HG02981 (cell line): ENCODE measurements around the gene TMOD3.

ENCODE experiments used
- ATAC-seq: cut with Tn5 transposase; IDR thresholded peaks from one replicate; pipeline ENCODE4 v1.9.1; 2021; ENCODE audit warnings: mild to moderate bottlenecking, moderate library complexity; ENCODE audit not compliant: unreplicated experiment

Gene TMOD3

DNA sequence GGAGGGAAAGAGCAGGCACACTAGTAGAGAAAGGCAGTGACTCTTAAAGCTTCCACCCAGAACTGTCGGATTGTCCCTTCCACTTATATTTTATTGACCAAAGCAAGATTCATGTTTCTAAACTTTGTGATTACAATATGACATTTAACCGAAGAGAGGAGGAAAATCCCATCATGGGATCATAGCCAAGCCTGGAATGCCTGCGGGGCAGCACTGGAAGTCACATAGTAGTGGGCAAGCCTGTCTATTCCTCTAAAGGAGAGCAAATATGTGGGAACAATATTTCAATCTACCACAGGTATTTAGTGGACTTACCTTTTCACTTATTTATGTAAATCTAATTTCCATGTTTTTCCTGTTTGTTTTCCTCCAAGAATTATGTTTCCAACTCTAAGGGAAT, 3.8 kb upstream of the TMOD3 start:
- no peak for ATAC-seq

DNA sequence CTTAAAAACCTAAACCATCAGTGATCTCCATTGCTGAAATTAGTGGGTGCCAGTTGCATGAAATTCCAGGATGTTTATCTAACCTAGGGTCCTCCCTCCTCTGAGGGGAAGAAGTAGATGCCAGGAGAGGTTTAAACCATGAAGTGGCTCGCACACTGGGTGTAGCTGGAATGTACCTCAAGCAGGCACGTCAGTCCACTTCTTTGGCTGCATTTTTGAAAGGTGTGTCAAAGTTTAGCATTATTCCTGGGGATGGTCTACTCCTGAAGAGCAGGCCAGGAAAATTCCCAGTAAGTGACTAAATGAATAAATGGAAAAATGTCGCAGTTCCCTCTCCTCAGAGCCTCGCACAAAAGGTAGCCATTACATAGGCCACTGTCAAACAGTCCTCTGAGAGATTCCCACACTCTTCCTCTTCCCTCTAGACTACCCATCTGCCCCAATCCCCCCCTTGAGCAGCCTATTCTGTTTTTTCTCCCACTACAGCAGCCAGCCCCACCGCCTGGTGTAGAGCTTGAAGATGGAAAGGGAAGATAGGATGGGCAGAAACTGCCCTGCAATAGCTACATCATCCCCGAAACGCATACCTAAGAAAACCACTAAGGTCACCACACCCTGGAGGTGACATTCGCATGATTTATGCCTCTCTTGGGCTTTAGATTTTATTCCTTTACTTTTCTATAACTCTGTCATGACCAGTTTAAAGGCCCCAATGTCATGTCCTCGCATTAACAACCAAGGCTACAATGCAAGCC, 655 bp upstream of the TMOD3 start:
- peak; percentile 5 for ATAC-seq

DNA sequence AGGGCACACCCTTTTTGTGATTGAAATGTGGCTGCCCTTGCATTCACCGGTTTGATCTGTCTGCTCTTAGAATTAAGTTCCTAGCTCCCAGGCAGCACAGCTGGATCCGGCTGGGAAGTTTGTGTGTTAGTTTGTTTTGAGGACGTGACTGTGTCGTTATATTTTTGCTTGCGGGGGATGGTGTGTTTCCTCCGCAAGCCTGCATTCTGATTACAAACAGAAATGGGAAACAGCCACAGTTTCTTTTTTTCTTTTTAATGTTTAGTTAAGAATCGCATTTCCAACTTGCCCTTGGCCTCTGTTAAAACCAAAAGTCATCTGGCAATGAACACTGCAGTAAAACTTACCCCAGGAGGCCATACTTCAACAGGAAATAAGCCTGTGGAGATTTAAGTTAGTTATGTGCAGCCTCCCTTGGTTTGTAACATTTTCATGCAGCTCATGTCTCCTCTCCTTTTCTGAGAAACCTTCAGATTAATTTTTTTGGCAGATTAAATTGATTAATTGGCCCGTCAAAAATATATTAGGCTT, 888 bp downstream of the TMOD3 start:
- ATAC-seq = no peak

DNA sequence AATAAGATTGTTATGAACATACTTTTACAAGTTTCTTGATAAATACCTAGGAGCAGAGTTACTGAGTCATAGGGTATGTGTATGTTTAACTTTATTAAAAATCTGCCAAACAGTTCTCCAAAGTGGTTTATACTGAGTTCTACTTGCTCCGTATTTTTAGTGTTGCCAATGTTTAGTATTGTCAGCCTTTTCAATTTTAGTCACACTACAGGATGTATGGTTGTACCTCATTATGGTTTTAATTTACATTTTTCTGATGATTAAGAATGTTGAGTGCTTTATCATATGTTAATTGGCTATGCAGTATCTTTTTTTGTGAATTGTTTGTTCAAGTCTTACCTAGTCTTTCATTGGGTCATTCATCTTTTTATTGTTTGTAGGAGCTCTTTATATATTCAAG, 4.3 kb downstream of the TMOD3 start:
- no peak for ATAC-seq

DNA sequence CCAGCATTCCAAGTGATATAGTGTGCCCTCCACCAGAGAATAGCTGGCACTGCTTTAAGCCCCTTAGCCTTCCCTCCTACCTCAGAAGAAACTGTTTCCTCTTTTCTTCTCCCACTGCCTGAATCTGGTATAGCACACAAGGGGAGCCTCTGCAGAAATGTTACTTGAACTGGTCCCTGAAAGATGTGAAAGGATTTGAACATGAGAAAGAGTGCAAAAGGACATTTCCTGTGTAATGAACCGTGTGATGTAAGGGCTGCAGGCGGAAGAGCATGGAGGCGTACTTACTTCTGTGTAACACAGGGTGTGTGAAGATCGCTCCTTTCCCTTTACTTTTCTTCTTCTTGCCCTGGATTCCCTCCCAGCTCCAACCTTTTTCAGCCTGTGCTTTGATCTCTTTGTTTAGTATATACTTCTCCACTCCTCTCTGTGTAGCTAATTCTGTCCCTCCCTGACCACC, 8.4 kb downstream of the TMOD3 start:
- no peak for ATAC-seq

DNA sequence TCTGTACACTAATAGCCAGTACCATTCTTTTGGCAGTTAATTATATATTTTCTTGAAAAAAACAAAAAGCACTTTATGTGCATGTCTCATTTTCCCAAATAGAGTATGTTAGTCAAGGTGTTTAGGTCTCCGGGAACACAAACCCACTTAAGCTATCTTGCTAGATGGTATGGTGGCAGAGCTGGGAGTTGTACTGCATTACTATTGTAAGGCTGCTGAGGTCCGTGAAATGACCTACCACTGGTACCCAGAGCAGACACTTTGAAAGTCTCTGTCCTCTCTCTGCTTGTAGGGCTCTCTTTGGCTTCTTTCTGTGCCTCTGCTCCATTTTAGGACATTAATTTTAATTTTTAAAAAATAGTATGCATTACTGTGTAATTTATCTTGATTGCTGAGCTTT, 8.8 kb downstream of the TMOD3 start:
- ATAC-seq = no peak

DNA sequence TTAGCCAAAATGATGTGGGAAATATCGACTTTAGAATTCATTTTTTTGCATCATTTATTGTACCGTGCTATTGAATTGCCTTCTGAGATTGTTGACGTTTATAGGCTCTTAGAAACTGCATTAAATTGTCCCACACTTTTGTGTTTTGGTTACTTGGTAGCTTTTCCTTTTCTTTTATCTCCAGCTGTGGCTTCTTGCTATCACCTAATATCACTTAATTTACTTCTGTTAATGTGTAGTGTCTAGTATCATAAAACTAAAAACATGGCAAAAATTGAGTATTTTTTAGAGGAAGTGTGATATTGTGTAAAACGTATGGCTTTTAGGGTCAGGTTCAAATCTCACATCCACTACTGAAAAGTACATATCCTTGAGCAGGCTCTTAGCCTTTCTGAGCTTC, 11.2 kb downstream of the TMOD3 start:
- no peak for ATAC-seq

DNA sequence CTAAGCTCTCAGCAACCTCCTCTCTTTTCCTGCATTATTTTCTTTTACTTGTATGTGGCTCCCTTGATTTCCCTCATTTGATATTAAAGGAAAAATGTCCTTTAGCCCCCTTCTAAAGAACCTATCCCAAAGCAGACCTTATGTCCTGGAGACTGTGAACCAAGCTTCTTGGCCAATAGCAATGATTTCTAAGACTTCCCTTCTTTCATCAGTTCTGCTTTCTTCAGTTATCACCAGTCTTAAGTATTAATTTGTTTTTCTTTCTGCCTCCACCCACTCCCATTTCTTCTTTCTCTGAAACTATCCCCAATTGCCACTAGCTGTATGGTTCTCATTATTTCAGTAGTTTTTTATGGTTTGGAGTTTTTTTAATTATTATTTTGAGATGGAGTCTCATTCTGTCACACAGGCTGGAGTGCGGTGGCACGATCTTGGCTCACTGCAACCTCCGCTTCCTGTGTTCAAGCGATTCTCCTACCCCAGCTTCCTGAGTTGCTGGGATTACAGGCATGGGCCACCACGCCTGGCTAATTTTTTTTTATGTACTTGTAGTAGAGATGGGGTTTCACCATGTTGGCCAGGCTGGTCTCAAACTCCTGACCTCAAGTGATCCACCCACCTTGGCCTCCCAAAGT, 12.1 kb downstream of the TMOD3 start:
- no peak for ATAC-seq

DNA sequence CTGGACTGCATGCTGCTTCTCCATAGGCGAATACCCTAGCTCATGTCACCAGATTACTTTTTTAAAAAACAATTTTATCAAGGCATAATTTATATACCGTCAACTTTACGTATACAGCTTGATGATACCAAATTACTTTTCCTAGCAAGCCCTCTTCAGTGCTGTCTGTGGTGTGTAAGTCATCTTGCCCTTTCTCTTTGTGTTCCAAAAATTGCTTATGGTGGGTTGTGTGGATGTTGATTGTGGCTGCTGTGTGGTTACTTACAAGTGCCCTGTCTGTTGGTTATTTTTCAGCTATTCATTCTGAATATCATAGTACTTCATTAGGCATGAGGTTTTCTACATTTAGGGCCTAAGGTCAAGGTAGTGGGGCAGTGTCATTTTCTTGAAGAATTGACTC, 12.8 kb downstream of the TMOD3 start:
- ATAC-seq = no peak

DNA sequence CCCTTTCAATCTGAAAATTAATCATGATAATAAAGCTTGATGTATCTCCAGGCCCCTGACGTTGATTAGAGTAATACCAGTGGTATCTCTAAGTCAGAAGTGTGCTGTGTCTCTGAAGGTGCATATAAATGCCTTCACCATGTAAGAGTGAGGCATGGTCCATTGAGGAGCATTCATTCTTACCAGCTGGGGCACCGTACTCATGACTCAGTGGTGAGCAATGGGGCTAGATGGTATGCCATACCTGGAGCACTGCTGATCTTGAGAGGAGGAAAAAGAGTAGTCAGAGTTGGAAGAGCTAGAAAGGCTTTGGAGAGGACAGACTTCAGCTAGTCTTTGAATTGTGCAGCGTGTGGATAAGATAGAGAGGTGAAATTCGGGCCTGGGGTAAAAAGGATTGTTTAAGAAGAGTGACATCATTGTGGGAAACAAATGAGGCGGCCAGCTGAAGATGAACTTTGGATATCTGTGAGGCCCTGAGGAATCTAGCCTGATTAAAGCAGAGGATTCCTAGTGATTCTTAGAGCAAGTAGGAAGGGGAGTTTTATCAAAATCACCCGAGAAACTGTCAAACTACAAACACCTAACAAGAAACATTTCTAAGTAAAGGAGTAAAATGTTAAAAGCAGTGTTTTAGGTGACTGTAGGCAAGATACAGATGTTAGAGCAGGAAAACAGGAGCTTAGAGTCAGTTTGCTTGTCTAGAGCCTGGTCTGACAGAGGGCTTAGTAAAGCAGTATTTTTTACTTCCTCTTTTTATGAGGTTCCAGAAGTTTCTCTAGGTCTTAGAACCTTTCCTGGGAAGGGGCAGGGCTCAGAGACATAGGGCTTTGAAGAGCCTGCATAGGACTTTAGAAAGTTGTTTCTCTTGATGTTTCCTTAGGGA, 13.6 kb downstream of the TMOD3 start:
- no peak for ATAC-seq

DNA sequence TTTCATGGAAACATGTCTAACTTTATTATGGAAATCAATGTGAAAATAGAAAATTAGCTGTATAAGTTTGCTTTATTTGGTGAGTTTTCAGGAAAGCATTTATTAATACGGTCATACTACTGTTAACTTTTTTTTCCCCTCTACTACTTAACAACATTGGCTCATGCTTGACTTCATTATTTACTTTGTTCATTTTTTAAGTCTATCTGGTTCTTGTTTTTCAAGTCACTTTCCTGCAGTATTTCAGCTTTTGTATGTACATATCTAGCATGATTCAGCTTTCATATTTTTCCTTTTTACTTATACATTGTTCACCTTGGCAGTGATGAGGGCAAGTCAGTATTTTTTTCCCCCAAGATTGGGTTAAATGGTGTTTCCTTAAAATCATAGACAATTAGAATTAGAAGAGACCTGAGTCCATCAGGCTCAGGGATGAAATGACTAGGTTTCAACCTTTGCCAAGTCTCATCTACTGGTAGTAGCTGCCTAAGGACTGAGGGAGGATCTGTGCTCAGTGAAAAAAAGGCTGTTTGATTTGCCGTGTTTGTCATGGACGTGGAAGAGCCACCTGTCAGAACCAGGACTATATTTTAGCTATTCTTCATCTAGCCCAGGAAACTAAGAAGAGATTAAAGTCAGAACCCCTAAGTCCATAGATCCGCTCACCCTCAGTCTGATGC, 15.4 kb downstream of the TMOD3 start:
- ATAC-seq = no peak

DNA sequence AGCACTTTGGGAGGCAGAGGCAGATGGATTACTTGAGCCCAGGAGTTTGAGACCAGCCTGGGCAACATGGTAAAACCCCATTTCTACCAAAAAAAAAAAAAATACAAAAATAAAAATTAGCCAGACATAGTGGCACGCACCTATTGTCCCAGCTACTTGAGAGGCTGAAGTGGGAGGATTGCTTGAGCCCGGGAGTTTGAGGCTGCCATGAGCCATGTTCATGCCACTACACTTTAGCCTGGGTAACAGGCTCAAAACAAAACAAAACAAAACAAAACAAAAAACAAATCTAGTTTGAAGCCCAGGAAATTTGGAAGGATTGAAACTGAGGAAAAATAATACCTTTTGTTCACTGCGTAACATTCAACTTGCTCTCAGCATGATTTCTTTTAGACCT, 16.6 kb downstream of the TMOD3 start:
- no peak for ATAC-seq

DNA sequence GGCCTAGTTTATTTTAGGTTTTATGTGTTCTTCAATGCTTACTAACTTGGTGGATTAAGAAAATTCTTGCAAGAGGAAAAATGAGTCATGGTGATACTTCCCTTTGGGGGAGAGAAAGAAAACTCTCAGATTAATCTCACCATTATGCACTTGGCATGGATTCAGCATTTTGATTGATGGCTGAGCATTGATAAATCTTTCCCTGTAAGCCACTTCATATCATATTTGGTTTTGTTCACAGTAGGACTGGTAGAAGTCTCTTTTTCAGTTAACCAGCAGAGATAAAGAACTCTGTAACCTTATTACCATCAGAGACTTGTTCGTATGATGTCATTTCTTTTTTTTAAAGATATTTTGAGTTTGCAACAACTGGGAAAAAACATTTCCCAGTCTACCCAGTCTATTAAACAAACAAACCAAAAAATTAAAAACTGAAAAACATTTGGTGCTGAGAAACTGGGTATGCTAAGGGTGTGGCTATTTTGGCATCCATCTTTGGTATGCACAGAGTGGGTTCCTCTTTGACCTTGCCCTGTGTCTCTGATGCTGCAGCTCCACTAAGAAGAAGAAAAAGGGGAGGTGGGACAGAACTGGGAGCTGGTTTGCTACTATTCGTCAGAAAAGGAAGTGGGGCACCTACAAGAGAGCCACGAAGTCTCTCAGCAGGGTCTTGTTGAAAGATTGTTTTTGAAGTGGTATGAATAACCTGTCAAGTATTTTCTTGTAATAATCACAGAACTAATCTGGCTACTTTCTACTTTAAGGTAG, 17.2 kb downstream of the TMOD3 start:
- no peak for ATAC-seq

DNA sequence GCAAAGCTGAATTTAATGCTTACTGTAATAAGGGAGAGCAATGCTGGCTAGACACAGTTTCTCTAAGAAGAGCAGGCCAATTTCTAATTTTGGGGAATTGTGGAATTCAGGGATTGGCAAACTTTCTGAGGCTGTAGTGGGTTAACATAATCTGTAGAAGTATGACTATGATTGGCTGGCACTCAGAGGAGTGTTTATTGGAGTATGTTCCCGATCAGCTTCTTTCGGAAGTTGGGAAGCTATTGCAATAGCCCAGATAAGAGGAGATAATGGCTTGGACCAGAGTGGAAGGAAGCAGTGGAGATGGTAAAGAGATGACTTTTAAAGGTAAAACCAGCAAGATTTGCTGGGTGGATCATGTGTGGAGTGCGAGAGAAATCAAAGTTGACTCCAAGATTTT, 19.4 kb downstream of the TMOD3 start:
- ATAC-seq = no peak

DNA sequence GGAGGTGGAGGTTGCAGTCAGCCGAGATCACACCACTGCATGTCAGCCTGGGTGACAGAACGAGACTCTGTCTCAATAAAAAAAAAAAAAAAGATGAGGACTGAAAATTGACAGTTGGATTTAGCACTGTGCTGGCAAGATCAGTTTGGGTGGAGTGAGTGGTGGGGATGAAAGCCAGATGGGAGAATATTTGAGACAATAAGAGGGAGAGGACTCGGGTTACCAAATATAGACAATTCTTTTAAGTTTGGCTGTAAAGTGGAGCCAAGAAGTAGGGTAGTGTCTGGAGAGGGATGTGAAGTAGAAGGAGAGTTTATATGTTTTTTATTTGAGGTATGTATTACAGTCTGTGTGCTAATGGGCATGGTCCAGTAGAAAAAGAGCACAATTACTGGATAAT, 20.4 kb downstream of the TMOD3 start:
- no peak for ATAC-seq

DNA sequence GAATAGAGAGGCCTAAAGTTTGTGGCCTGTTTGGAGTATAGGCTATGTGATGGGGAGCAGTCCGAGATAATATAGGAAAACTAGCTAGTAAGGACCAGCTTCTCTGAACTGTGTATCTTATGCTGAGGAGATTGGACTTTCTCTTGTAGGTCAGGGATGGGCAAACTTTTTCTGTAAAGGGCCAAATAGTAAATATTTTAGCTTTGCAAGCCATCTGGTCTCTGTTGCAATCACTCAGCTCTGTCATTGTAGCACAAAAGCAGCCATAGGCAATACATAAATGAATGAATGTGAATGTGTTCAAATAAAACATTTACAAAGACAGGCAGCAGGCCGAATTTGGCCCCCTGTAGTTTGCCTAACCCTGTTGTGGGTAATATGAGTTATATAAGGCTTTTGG, 24.5 kb downstream of the TMOD3 start:
- no peak for ATAC-seq

DNA sequence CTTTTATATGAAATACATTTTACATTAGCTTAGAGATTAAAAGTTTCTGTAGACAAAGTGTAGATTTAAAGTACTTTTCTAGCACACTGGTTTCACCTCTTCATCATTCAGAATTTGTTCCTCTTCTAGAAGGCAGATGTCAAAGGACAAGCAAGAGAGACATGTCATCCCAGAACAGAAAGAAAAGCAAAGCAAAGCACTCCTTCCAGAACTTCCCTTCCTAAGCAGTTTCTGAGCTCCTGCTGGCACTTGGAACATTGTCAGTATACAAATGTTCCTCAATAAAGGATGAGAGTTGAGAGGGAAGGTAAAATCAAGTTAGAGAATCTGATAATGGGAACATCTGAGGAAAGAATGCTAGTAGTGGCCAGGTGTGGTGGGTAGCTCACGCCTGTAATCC, 26.2 kb downstream of the TMOD3 start:
- ATAC-seq = no peak

DNA sequence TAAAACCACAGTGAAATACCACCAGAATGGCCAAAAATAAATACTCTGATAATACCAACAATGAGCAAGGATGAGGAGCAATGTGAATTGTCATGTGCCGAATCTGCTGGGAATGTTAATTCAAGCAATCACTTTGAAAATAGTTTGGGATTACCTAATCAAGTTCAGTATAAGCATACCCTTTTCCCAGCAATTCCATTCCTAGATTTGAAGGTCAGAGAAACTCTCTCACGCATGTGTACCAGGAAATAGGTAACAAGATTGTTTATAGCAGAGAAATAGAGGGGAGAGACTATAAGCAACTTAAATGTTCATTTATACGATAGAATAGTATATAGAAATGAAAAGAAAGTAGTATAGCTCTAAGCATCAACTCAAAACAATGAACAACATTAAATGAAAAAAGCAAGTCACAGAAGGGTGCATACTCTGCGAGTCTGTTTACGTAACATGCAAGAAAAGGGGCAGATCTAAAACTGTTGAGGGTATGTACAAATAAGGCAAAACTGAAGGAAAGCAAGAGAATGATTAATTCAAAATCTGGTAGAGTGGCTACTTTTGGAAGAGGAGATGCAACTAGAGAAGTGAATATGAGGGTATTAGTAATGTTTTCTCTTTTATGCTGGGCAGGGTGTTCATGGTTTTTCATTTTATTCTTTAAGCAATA, 27.4 kb downstream of the TMOD3 start:
- no peak for ATAC-seq

DNA sequence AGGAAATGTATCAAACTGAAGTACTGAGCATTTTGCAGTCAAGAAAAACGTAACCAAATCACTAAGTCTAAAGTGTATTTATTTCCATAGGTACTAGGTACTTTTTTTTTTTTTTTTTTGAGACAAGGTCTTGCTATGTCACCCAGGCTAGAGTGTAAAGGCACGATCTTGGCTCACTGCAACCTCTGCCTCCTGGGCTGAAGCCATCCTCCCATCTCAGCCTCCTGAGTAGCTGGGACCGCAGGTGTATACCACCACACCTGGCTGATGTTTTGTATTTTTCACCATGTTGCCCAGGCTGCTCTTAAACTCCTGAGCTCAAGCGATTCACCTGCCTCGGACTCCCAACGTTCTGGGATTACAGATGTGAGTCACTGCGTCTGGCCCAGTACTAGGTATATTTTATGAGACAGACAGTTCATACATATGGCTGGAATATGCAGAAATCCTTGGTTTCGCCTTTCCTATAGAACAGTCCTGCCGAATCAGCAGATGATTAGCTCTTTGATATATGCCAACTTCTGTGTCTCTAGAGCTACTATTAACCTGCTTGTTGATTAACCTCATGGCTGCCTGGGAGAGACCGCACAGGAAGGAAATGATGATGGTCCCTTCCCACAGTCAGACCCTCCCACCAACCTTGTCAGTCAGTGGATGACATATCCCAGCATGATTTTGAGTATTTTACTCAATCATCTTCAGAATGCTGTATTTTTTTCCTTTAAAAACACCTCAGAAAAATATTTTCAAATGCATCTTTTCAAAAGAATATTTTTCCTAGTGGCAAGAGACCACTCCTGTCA, 32.3 kb downstream of the TMOD3 start:
- peak; percentile 50 for ATAC-seq
